ENCODE measurements around the gene CATSPERE.
"Not testable (repeated sequence)": the region's sequence is repeated elsewhere in the genome, so short reads cannot be mapped to it uniquely, and the experiment has no call there.

GRCh38 chr1:244682087-244682486, 221.0 kb downstream of the CATSPERE start:
- not testable (repeated sequence) for TF ChIP-seq CTCF, POLR2A, EP300 (IDR thresholded peaks at IDR 0.05)
